ENCODE data around the gene ADAMTSL1.

GRCh38 chr9:18550286-18550685, 76.3 kb downstream of the ADAMTSL1 start:
- TF ChIP-seq RFX5 (IDR thresholded peaks at IDR 0.05; ENCODE audit: borderline replicate concordance, low read depth, low read length) = no peak
- TF ChIP-seq, protein P1, sequence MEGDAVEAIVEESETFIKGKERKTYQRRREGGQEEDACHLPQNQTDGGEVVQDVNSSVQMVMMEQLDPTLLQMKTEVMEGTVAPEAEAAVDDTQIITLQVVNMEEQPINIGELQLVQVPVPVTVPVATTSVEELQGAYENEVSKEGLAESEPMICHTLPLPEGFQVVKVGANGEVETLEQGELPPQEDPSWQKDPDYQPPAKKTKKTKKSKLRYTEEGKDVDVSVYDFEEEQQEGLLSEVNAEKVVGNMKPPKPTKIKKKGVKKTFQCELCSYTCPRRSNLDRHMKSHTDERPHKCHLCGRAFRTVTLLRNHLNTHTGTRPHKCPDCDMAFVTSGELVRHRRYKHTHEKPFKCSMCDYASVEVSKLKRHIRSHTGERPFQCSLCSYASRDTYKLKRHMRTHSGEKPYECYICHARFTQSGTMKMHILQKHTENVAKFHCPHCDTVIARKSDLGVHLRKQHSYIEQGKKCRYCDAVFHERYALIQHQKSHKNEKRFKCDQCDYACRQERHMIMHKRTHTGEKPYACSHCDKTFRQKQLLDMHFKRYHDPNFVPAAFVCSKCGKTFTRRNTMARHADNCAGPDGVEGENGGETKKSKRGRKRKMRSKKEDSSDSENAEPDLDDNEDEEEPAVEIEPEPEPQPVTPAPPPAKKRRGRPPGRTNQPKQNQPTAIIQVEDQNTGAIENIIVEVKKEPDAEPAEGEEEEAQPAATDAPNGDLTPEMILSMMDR (IDR thresholded peaks at IDR 0.05; ENCODE audit: control extremely low read depth in 1 of 3, insufficient read depth in 1 of 3, low read depth in 1 of 3, low read length in 3 of 3) = no peak
- TF ChIP-seq POU5F1 (IDR thresholded peaks at IDR 0.05; ENCODE audit: low read depth, low read length) = no peak
- no peak for TF ChIP-seq POLR2AphosphoS5 (IDR thresholded peaks at IDR 0.05; ENCODE audit: low read depth, low read length)

Data from H1 (cell line).